ENCODE results near the gene PMM2. TPM values are rescaled to one million over a fixed set of nuclear protein-coding genes. Genes with fewer than 3 reads are reported as not detected.

Gene PMM2
- polyA plus RNA-seq, 3 donors from 2014 or later: 11.2 to 28.9 (median 15.1) TPM

- no peak overlapping the region for H3K27ac Mint-ChIP-seq
- no peaks in the 10 kb centered on the region for H3K9me3 Mint-ChIP-seq
- H3K36me3 Mint-ChIP-seq: no peaks in the 10 kb centered on the region
- no peak for DNase-seq
- peaks cover 1 to 5% (median 4%) of the 10 kb centered on the region in 3 donors for H3K27me3 Mint-ChIP-seq (ENCODE audit: low read depth in 3 of 3)
- H3K4me3 Mint-ChIP-seq: no peak overlapping the region
- peaks cover 12 to 13% of the 10 kb centered on the region in 2 donors for H3K4me1 Mint-ChIP-seq
Observed at GRCh38 chr16:8877894-8878522, 80.4 kb downstream of the PMM2 start.

DNA sequence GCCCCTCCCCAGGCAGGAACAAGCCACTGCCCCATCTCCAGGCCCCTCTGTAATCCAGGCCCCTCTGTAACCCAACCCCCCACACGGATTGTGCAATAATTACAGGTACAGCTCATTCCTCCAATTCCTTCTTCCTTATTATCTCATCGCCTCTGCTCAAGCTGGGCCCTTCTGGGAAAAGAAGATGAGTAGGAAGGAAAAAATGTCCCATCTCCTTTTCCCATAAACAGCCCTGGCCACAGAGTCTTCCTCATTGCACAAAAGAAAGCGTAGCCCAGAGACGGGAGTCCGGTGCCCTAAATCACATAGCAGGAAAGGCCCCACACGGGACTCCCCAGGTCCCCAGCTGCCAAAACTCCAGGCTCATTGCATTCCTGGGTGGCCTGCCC lies 80.9 kb downstream of the PMM2 start:
- Mint-ChIP-seq H3K36me3 (no peaks in the 10 kb centered on the region), H3K4me1 (peaks cover 12 to 13% of the 10 kb centered on the region in 2 donors), H3K9me3 (no peaks in the 10 kb centered on the region), H3K27ac (no peak overlapping the region), H3K4me3 (no peak overlapping the region), H3K27me3 (ENCODE audit: low read depth in 3 of 3) (peaks cover 3 to 5% (median 4%) of the 10 kb centered on the region in 3 donors)
- no peak for DNase-seq

- peaks cover 4 to 7% (median 6%) of the 10 kb centered on the region in 3 donors for H3K27me3 Mint-ChIP-seq (ENCODE audit: low read depth in 3 of 3)
- DNase-seq: no peak
- H3K36me3 Mint-ChIP-seq: no peaks in the 10 kb centered on the region
- no peaks in the 10 kb centered on the region for H3K9me3 Mint-ChIP-seq
- H3K4me3 Mint-ChIP-seq: no peak overlapping the region
- H3K4me1 Mint-ChIP-seq: peaks cover 10 to 12% of the 10 kb centered on the region in 2 donors
- no peak overlapping the region for H3K27ac Mint-ChIP-seq
Observed at GRCh38 chr16:8880839-8881510, 83.3 kb downstream of the PMM2 start.

- Mint-ChIP-seq H3K9me3 (no peaks in the 10 kb centered on the region), H3K27me3 (ENCODE audit: low read depth in 3 of 3) (peaks cover 4 to 8% (median 7%) of the 10 kb centered on the region in 3 donors), H3K4me3 (no peak within 1 kb of the TSS), H3K36me3 (no peaks in the 10 kb centered on the region), H3K27ac (no peak within 1 kb of the TSS), H3K4me1 (peaks cover 11 to 15% of the 10 kb centered on the region in 2 donors)
- DNase-seq: no peak
Observed at GRCh38 chr16:8882041-8882617, 84.5 kb downstream of the PMM2 start, which contains the start of gene LITAFD. Gene LITAFD, plus strand, starts transcription at chr16:8882351. Its CDS starts 2,005 bp downstream, at chr16:8884356.

DNA sequence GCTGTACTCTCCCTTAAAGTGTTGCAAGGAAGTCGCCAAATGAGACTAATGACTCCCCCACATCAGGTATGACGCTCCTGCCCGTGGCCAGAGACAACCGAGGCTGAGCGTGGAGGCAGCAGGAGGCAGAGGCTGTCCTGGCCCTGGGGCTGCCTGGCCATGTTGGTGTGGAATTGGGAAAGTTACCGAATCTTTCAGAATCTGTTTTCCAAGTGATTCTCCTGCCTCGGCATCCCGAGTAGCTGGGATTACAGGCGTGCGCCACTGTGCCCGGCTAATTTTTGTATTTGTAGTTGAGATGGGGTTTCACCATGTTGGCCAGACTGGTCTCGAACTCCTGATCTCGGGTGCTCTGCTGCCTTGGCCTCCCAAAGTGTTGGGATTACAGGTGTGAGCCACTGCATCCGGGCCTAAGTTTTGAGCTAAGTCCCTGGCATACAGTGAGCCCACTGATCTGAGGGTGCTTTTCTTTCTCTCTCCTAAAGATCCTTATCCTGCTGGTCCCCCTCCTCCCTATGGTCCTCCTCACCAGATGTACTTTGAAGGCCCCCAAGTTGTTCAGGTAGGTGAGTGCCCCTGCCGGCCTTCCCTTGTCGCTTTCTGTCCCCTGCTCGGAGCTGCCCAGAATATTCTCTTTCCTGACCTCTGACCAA lies 85.2 kb downstream of the PMM2 start:
- peaks cover 4 to 11% (median 6%) of the 10 kb centered on the region in 3 donors for H3K27me3 Mint-ChIP-seq (ENCODE audit: low read depth in 3 of 3)
- H3K27ac Mint-ChIP-seq: no peak overlapping the region
- no peak for DNase-seq
- H3K4me3 Mint-ChIP-seq: no peak overlapping the region
- no peaks in the 10 kb centered on the region for H3K9me3 Mint-ChIP-seq
- peaks cover 11 to 15% of the 10 kb centered on the region in 2 donors for H3K4me1 Mint-ChIP-seq
- H3K36me3 Mint-ChIP-seq: peaks cover 0 to 3% (median 0%) of the 10 kb centered on the region in 3 donors

GRCh38 chr16:8885674-8886592 lies 88.3 kb downstream of the PMM2 start:
- H3K4me3 Mint-ChIP-seq: no peak overlapping the region
- H3K27me3 Mint-ChIP-seq (ENCODE audit: low read depth in 3 of 3): peaks cover 0 to 8% (median 8%) of the 10 kb centered on the region in 3 donors
- peaks cover 7 to 9% of the 10 kb centered on the region in 2 donors for H3K4me1 Mint-ChIP-seq
- peak overlapping the region in 1 of 6 donors; percentile 58 for H3K27ac Mint-ChIP-seq
- no peak for DNase-seq
- peaks cover 3 to 5% (median 4%) of the 10 kb centered on the region in 3 donors for H3K36me3 Mint-ChIP-seq
- no peaks in the 10 kb centered on the region for H3K9me3 Mint-ChIP-seq

DNA sequence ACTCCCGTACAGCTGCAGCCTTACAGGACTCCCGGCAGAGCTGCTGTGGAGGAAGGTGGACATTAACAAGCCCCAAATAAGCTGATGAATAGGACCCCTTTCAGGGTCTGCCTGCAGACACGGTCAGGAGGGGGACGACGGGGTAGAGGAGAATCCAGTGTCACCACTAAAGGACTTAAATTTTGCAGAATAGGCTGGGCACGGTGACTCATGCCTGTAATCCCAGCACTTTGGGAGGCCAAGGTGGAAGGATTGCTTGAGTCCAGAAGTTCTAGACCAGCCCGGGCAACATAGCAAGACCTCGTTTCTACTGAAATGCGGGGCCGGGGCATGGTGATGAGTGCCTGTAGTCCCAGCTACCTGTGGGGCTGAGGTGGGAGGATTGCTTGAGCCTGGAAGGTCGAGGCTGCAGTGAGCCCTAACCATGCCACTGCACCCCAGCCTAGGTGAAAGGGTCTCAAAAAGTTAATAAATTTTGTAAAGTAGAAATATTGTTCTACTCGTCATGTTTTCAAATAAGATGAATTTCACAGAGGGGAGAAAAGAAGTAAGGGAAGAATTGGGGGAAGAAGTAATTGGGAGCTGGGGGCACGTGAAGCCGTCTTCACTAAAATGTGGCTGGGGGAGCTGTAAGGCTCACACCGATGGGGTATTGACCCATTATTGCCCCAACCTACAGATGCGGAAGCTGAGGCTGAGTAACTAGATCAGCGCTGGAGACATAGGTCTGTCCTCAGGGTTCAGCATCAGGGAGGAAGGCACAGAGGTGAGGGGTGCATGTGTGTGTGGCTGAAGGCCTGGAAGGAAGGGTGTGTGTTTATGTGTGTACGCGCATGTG lies 89.2 kb downstream of the PMM2 start:
- peaks cover 9 to 10% of the 10 kb centered on the region in 2 donors for H3K4me1 Mint-ChIP-seq
- no peak for DNase-seq
- peak overlapping the region in 4 of 6 donors; percentile 36 to 68 (median 41) for H3K27ac Mint-ChIP-seq
- H3K9me3 Mint-ChIP-seq: no peaks in the 10 kb centered on the region
- peaks cover 3 to 9% (median 4%) of the 10 kb centered on the region in 3 donors for H3K36me3 Mint-ChIP-seq
- peaks cover 6 to 14% (median 8%) of the 10 kb centered on the region in 3 donors for H3K27me3 Mint-ChIP-seq (ENCODE audit: low read depth in 3 of 3)
- H3K4me3 Mint-ChIP-seq: no peak overlapping the region

- Mint-ChIP-seq H3K27ac (peak overlapping the region in 3 of 6 donors; percentile 36 to 68 (median 44)), H3K27me3 (ENCODE audit: low read depth in 3 of 3) (peaks cover 6 to 14% (median 8%) of the 10 kb centered on the region in 3 donors), H3K9me3 (no peaks in the 10 kb centered on the region), H3K4me1 (peaks cover 9 to 13% of the 10 kb centered on the region in 2 donors), H3K4me3 (no peak overlapping the region), H3K36me3 (peaks cover 3 to 13% (median 4%) of the 10 kb centered on the region in 3 donors)
- no peak for DNase-seq
Observed at GRCh38 chr16:8887431-8887765, 89.8 kb downstream of the PMM2 start.

DNA sequence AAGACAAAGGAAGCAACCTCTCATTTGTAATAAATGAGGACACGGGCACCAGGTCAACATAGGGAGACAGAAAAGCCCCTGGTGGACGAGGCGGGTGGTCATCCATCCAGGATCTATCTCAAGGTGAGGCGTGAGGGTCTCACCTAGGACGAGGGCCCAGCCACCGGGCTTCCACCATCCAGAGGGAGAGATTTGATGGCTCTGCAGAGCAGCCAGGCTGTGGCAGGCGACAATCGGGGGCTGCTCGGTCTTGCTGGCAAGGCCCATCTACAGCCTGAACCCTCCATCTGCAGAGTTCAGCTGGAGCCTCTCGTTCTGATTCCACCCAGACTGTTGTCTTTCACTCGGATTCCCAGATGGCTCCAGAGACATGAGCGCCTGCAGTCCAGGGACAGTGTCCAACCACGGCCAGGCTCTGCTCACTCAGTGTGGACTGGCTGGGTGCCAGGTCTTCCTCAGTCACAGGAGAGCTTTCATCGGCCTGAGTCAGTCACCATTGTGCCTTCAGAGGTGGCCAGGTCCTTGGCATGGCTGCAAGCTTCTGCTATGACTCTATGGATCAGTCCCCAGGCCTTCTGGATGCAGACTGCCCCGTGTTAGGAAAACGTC lies 90.4 kb downstream of the PMM2 start:
- H3K9me3 Mint-ChIP-seq: no peaks in the 10 kb centered on the region
- no peak for DNase-seq
- peaks cover 5 to 20% (median 9%) of the 10 kb centered on the region in 3 donors for H3K36me3 Mint-ChIP-seq
- peaks cover 9 to 13% of the 10 kb centered on the region in 2 donors for H3K4me1 Mint-ChIP-seq
- no peak overlapping the region for H3K27ac Mint-ChIP-seq
- peaks cover 6 to 14% (median 8%) of the 10 kb centered on the region in 3 donors for H3K27me3 Mint-ChIP-seq (ENCODE audit: low read depth in 3 of 3)
- no peak overlapping the region for H3K4me3 Mint-ChIP-seq

DNA sequence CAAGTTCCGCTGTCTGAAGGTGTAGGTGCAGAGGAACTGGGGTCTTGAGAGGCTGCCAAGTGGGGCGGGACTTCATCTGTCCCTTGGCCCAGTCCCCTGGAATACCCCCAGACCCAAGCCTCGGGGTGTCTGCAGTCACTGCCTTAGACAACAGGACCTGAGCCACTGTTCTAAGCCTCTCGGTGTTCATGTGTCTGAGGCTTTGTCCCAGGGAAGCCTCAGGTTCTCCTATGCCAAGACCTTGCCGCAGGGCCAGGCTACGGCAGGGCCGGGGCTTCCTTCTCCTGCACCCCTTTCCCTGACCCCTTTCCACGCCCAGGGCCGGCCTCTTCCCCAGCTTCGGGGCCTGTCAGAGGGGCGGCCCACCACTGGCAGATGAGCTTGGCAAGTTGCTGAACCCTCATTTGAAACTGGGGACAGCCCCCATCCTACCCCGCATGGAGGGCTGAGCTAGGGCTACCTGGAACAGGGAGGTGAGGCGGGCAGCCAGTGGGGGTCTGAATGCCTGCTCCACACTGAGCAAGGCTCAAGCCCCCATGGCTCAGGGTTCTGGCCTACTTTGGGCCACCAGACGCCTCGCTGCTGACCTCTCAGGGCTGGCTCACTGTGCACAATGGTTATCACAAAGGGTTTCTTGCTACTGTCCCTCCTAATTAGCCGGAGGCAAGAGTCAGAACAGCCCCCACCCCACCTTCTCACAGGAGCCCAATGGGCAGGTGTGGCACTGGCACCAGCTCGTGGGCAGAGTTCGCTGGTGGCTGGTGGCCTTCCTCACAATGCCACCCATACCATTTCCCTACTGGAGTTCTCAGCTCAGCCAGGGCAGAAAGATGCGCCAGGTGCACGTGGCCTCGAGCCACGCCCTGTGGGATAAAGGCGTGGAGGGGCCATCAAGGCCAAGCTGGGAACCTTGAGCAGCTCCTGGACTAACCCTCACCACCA lies 91.6 kb downstream of the PMM2 start:
- no peaks in the 10 kb centered on the region for H3K9me3 Mint-ChIP-seq
- H3K27ac Mint-ChIP-seq: no peak overlapping the region
- H3K4me3 Mint-ChIP-seq: no peak overlapping the region
- no peak for DNase-seq
- peaks cover 4 to 14% (median 6%) of the 10 kb centered on the region in 3 donors for H3K27me3 Mint-ChIP-seq (ENCODE audit: low read depth in 3 of 3)
- H3K4me1 Mint-ChIP-seq: peaks cover 9 to 13% of the 10 kb centered on the region in 2 donors
- H3K36me3 Mint-ChIP-seq: peaks cover 12 to 30% (median 16%) of the 10 kb centered on the region in 3 donors

DNA sequence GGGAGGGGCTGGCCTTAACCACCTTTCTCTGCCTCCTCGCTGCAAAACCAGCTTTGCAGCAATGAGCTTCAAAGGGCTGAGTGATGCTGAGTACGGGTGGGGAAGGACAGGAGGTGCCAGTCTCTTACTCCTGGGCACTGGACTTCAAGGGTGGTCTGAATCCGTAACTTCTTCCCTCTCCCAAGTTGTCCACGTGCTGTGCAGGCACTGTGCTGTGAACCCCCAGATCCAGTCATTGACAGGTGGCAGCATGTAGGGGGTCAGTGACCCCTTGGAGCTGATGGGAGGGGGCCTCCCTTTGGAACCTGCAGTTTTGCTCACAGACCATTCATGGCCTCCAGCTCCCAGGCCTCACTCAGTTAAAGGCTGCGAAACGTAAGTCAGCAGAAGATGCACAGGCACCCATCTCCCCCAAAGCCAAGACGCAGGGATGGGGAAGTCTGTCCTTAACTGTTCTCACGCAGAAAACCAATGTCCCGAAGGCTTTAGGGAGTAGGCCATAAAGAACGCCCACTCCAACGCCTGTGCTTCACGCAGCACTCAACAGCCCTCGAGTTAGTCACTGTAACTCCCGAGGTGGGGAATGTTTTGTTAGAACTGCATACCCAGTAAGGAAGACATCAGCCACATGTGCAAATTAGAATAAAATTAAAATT lies 92.4 kb downstream of the PMM2 start:
- no peak for DNase-seq
- Mint-ChIP-seq H3K36me3 (peaks cover 12 to 38% (median 21%) of the 10 kb centered on the region in 3 donors), H3K4me1 (peaks cover 9 to 13% of the 10 kb centered on the region in 2 donors), H3K27me3 (ENCODE audit: low read depth in 3 of 3) (peaks cover 4 to 14% (median 6%) of the 10 kb centered on the region in 3 donors), H3K4me3 (no peak overlapping the region), H3K9me3 (no peaks in the 10 kb centered on the region), H3K27ac (no peak overlapping the region)

All from immature natural killer cell (primary cell).